ENCODE measurements around the gene CNOT4. TPM values are rescaled to one million over a fixed set of nuclear protein-coding genes. Genes with fewer than 3 reads are reported as not detected.

Gene CNOT4
- total RNA-seq, 1 experiment from 2014 or later = 14.6 TPM

- TF ChIP-seq CREB1 (CRISPR knock-in tag; IDR thresholded peaks at IDR 0.05) (no peak), MAX (CRISPR knock-in tag; IDR thresholded peaks at IDR 0.05) (no peak), GABPB1 (CRISPR knock-in tag; IDR thresholded peaks at IDR 0.05) (no peak), FOXP1 (CRISPR knock-in tag; IDR thresholded peaks at IDR 0.05; ENCODE audit: borderline replicate concordance) (no peak), RELA (CRISPR knock-in tag; IDR thresholded peaks at IDR 0.05; ENCODE audit: borderline replicate concordance) (no peak), ATF2 (CRISPR knock-in tag; IDR thresholded peaks at IDR 0.05; ENCODE audit: borderline replicate concordance, low read depth) (no peak)
Measured at GRCh38 chr7:135374736-135375135, 135.2 kb downstream of the CNOT4 start (continued).

GRCh38 chr7:135372222-135372621 is 137.7 kb downstream of the CNOT4 start:
- H3K27me3 Mint-ChIP-seq (ENCODE audit: low read depth) = no peaks in the 10 kb centered on the region
- POLR2A ChIA-PET = interaction anchor here (0.6 kb wide), 1 partner anchor 116 kb away, joined by 4 read pairs; no protein-coding TSS in a partner anchor

More at GRCh38 chr7:135372222-135372621, 137.7 kb downstream of the CNOT4 start:
- Mint-ChIP-seq H3K4me3 (no peak overlapping the region), H3K9me3 (no peaks in the 10 kb centered on the region), H3K4me1 (no peaks in the 10 kb centered on the region), H3K36me3 (no peaks in the 10 kb centered on the region), H3K27ac (0 out of 2 replicates have a peak overlapping the region, but pooled peaks have one; percentile 1)
- DNase-seq (ENCODE audit: low spot score) = no peak
- ATAC-seq = no peak
- CTCF ChIA-PET = interaction anchor here (0.7 to 1.8 kb wide), 2 partner anchors 10 to 273 kb away, joined by 4 to 6 read pairs; no protein-coding TSS in a partner anchor
- TF ChIP-seq HMGXB4 (CRISPR knock-in tag; IDR thresholded peaks at IDR 0.05) (no peak), SMAD3 (CRISPR knock-in tag; IDR thresholded peaks at IDR 0.05; ENCODE audit: borderline replicate concordance) (no peak), ZNF416 (CRISPR knock-in tag; IDR thresholded peaks at IDR 0.05) (no peak), ZNF512 (CRISPR knock-in tag; IDR thresholded peaks at IDR 0.05; ENCODE audit: borderline replicate concordance) (no peak), ETV6 (CRISPR knock-in tag; IDR thresholded peaks at IDR 0.05) (no peak), ERG (CRISPR knock-in tag; IDR thresholded peaks at IDR 0.05) (no peak), TEAD4 (CRISPR knock-in tag; IDR thresholded peaks at IDR 0.05) (no peak), TP53 (CRISPR knock-in tag; IDR thresholded peaks at IDR 0.05) (no peak), CREB1 (CRISPR knock-in tag; IDR thresholded peaks at IDR 0.05) (no peak), ESRRA (CRISPR knock-in tag; IDR thresholded peaks at IDR 0.05; ENCODE audit: borderline replicate concordance) (no peak), ELF4 (CRISPR knock-in tag; IDR thresholded peaks at IDR 0.05; ENCODE audit: low read depth) (no peak), AFF4 (CRISPR knock-in tag; IDR thresholded peaks at IDR 0.05; ENCODE audit: borderline replicate concordance) (no peak), AR (CRISPR knock-in tag; IDR thresholded peaks at IDR 0.05) (no peak), ZNF423 (CRISPR knock-in tag; IDR thresholded peaks at IDR 0.05) (no peak), NR3C1 (CRISPR knock-in tag; conservative IDR thresholded peaks at IDR 0.05; ENCODE audit: low read depth) (no peak)

Measured in WTC11 (cell line).